Prostate gland (tissue), 2 donors: Measurements from ENCODE around the gene NXN. TPM values are rescaled to one million over a fixed set of nuclear protein-coding genes. Genes with fewer than 3 reads are reported as not detected.
A peak's percentile ranks its signal among the peaks of the same experiment; 100 is the strongest.
"Not testable (repeated sequence)": the region's sequence is repeated elsewhere in the genome, so short reads cannot be mapped to it uniquely, and the experiment has no call there.

Experiments used
- DNase-seq: peaks from one replicate; pipeline ENCODE4 v3.0.0-alpha.2; 2019; ENCODE audit warnings: low spot score
- H3K27ac ChIP-seq, 2 donors: fragments of 200-600 bp; sonication (generic); 2 replicates each; pipeline ENCODE4 v1.5.1; 2017 to 2019
- H3K27me3 ChIP-seq: fragments of 200-600 bp; sonication (generic); replicated peaks from 2 replicates; pipeline ENCODE4 v1.5.1; 2019; ENCODE audit not compliant: insufficient read depth
- H3K36me3 ChIP-seq, 2 donors: fragments of 200-600 bp; sonication (generic); 1 replicate in 1 of 2; 2 replicates in 1 of 2; pipeline versions ENCODE4 v1.5.1 to v1.8.1; 2017 to 2019
- H3K4me1 ChIP-seq: fragments of 200-600 bp; sonication (generic); replicated peaks from 2 replicates; pipeline ENCODE4 v1.5.1; 2019
- H3K4me3 ChIP-seq, 2 donors: fragments of 200-600 bp; sonication (generic); 2 replicates each; pipeline ENCODE4 v1.5.1; 2017 to 2019
- H3K9me3 ChIP-seq: fragments of 200-600 bp; sonication (generic); 2 replicates; pipeline ENCODE4 v1.5.1; 2017
- POLR2A ChIP-seq: fragments of 450-650 bp; IDR thresholded peaks from one replicate; pipeline ENCODE4 v1.6.1; 2016; ENCODE audit warnings: antibody characterized with exemption, mild to moderate bottlenecking
- POLR2AphosphoS5 ChIP-seq: sonication (generic); formaldehyde crosslinking; IDR thresholded peaks from one replicate; pipeline ENCODE4 v1.6.1; 2017; ENCODE audit warnings: antibody characterized with exemption
- WGBS: methylation state at CpG from one replicate; pipeline ENCODE4 v1.1.5; 2018; 5-methylcytosine and 5-hydroxymethylcytosine counted together
- intact Hi-C: fragments of 100-400 bp; cut with DNase I; formaldehyde crosslinking; loops from one replicate; pipeline ENCODE4 v1.14.2; 2022
- total RNA-seq, 2 donors: library from RNA; depleted of rRNA; stranded (reverse); fragments of >200 nt; gene quantifications; one replicate each; pipeline ENCODE4 v1.1.0, GENCODE V29; 2016
- TF ChIP-seq, protein P1 (sequence below), 4 experiments: fragments of 200-600 bp in 2 of 4; fragments of 450-650 bp in 2 of 4; sonication (generic) in 2 of 4; IDR thresholded peaks; 1 replicate in 3 of 4; 2 replicates in 1 of 4; pipeline ENCODE4 v1.5.1; 2016 to 2019; ENCODE audit warnings: antibody characterized with exemption in 4 of 4, mild to moderate bottlenecking in 2 of 4, moderate library complexity in 2 of 4

NXN gene
- total RNA-seq, 2 donors from 2014 or later, result 56.2 to 56.7 TPM

GRCh38 chr17:880443-881269 lies 98.9 kb downstream of the NXN start:
- no peak for DNase-seq
- Histone ChIP-seq H3K27ac (peak overlapping the region; percentile 56 to 70), H3K9me3 (no peaks in the 10 kb centered on the region), H3K36me3 (no peaks in the 10 kb centered on the region), H3K4me1 (peaks cover 11% of the 10 kb centered on the region), H3K4me3 (no peak overlapping the region), H3K27me3 (no peaks in the 10 kb centered on the region)
- intact Hi-C loops, result no loop called here
- TF ChIP-seq POLR2AphosphoS5 (no peak), POLR2A (no peak)
- TF ChIP-seq, protein P1, sequence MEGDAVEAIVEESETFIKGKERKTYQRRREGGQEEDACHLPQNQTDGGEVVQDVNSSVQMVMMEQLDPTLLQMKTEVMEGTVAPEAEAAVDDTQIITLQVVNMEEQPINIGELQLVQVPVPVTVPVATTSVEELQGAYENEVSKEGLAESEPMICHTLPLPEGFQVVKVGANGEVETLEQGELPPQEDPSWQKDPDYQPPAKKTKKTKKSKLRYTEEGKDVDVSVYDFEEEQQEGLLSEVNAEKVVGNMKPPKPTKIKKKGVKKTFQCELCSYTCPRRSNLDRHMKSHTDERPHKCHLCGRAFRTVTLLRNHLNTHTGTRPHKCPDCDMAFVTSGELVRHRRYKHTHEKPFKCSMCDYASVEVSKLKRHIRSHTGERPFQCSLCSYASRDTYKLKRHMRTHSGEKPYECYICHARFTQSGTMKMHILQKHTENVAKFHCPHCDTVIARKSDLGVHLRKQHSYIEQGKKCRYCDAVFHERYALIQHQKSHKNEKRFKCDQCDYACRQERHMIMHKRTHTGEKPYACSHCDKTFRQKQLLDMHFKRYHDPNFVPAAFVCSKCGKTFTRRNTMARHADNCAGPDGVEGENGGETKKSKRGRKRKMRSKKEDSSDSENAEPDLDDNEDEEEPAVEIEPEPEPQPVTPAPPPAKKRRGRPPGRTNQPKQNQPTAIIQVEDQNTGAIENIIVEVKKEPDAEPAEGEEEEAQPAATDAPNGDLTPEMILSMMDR (IDR thresholded peaks at IDR 0.05), result no peak
- WGBS, result 65% methylated on average over 15 of the region's 15 CpGs

DNA sequence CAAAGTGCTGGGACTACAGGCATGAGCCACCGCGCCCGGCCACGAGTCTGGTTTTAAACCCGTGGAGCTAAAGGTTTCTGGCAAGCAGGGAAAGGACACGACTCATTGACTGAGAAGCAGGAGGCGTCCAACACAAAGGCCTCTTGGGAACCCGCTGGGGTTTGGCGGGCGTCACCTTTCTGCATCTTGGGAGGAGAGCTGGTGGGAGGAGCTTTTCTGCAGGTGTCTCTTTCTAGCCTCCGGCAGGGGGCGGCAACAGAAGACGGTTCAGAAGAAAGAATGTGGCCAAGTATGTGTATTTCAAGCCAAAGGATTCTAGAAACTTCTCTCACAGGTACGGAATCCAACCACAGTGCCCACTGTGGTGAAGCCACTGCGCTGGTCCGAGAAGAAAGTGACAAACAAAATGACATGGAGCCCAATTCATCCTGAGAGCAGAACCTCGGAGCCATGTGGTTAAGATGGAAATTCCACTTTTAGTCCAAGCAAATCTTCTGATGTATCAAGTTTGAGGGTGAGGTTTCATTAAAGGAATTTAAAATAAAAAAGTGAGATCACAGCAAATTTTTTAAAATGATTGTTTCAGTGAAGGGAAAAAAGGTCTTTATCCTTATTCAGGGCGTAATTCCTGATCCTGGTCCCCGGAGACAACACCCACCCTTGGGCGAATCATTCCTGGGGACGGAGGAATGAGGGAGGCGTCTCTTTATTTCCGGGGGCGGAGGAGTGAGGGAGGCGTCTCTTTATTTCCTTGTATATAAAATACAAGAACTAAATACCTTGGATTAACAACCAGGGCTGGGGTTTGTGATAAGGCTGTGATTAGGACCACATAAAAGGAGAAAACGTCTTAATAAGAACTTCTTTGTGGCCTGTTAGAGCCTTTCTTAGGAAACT lies 99.8 kb downstream of the NXN start:
- Histone ChIP-seq H3K4me1 (peaks cover 11% of the 10 kb centered on the region), H3K4me3 (no peak overlapping the region), H3K27me3 (no peaks in the 10 kb centered on the region), H3K9me3 (no peaks in the 10 kb centered on the region), H3K27ac (peak overlapping the region; percentile 56 to 70), H3K36me3 (no peaks in the 10 kb centered on the region)
- peak; percentile 91 for DNase-seq
- intact Hi-C loops, result no loop called here
- 15% methylated on average over 26 of the region's 26 CpGs for WGBS
- TF ChIP-seq POLR2A (no peak), POLR2AphosphoS5 (peak; percentile 82)
- TF ChIP-seq, protein P1 (IDR thresholded peaks at IDR 0.05), result peak in 3 of 4 experiments; percentile 57 to 91 (median 84)

GRCh38 chr17:877630-878029 lies 101.9 kb downstream of the NXN start:
- no peak for DNase-seq
- Histone ChIP-seq H3K27me3 (no peaks in the 10 kb centered on the region), H3K27ac (no peak overlapping the region), H3K9me3 (no peaks in the 10 kb centered on the region), H3K4me3 (no peak overlapping the region), H3K4me1 (peaks cover 7% of the 10 kb centered on the region), H3K36me3 (no peaks in the 10 kb centered on the region)
- WGBS, result 68% methylated on average over 14 of the region's 14 CpGs
- intact Hi-C loops, result no loop called here
- TF ChIP-seq POLR2AphosphoS5 (no peak), POLR2A (no peak)
- TF ChIP-seq, protein P1 (IDR thresholded peaks at IDR 0.05), result no peak

DNA sequence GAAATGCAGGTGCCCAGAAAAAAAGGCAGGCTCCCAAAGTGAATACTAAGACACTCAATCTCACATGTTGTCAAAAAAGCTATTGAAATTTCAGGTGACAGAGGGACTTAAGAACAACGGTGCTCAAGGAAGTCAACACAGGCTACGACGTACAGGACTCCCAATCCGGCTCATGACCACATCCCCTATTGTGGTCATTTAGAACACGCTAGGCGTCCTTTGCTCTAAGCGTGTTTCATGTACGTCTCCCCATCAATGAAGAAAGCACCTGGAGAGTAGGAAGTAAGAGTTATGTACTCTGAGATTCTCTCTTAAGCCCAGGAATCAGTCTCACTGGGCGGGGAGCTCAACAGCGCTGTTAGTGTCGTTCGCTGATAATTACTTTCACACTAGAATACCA lies 103.3 kb downstream of the NXN start:
- no peaks in the 10 kb centered on the region for H3K27me3 ChIP-seq
- 90% methylated on average over 12 of the region's 12 CpGs for WGBS
- TF ChIP-seq POLR2A, result no peak
- no peak for TF ChIP-seq POLR2AphosphoS5
- TF ChIP-seq, protein P1 (IDR thresholded peaks at IDR 0.05), result no peak
- no peak overlapping the region for H3K27ac ChIP-seq
- H3K9me3 ChIP-seq, result no peaks in the 10 kb centered on the region
- H3K4me1 ChIP-seq, result no peaks in the 10 kb centered on the region
- intact Hi-C loops, result no loop called here
- no peak overlapping the region for H3K4me3 ChIP-seq
- no peak for DNase-seq
- H3K36me3 ChIP-seq, result no peaks in the 10 kb centered on the region

- H3K36me3 ChIP-seq, H3K27me3 ChIP-seq, H3K4me1 ChIP-seq, H3K4me3 ChIP-seq, intact Hi-C loops, DNase-seq, H3K27ac ChIP-seq, H3K9me3 ChIP-seq: not testable (repeated sequence)
- 83% methylated on average over 2 of the region's 2 CpGs for WGBS
Observed at GRCh38 chr17:874590-874989, 105.0 kb downstream of the NXN start.
